HepG2 (cell line): ENCODE data around the gene HORMAD2. TPM values are rescaled to one million over a fixed set of nuclear protein-coding genes. Genes with fewer than 3 reads are reported as not detected.

Experiments used
- HNRNPL ChIP-seq: fragments of 200-400 bp; formaldehyde crosslinking; IDR thresholded peaks from 2 replicates; pipeline ENCODE4 v1.6.1; 2017; ENCODE audit warnings: mild to moderate bottlenecking, low read depth, low read length
- JUNB ChIP-seq: sonication (generic); formaldehyde crosslinking; IDR thresholded peaks from 2 replicates; pipeline ENCODE4 v1.8.0; 2022; ENCODE audit warnings: missing genetic modification reagents, mild to moderate bottlenecking, borderline replicate concordance
- MAFK ChIP-seq, 2 experiments: IDR thresholded peaks in 1 of 2; conservative IDR thresholded peaks in 1 of 2; 2 replicates each; pipeline ENCODE4 v1.6.1; 2011; ENCODE audit warnings: improper control_type of control experiment in 2 of 2, low read length in 2 of 2
- MEIS1 ChIP-seq: sonication (generic); formaldehyde crosslinking; IDR thresholded peaks from 2 replicates; pipeline ENCODE4 v1.9.0; 2021; ENCODE audit warnings: mild to moderate bottlenecking, missing genetic modification reagents, moderate library complexity, borderline replicate concordance
- MTA3 ChIP-seq: sonication (generic); formaldehyde crosslinking; IDR thresholded peaks from 2 replicates; pipeline ENCODE4 v1.4.0; 2020; ENCODE audit warnings: missing genetic modification reagents
- TRIM22 ChIP-seq: fragments of 450-650 bp; IDR thresholded peaks from 2 replicates; pipeline ENCODE4 v1.6.1; 2017
- XRCC5 ChIP-seq: fragments of 200-400 bp; formaldehyde crosslinking; optimal IDR thresholded peaks from 2 replicates; pipeline ENCODE3; 2017; ENCODE audit warnings: mild to moderate bottlenecking, low read length
- YEATS4 ChIP-seq: sonication (generic); formaldehyde crosslinking; IDR thresholded peaks from 2 replicates; pipeline ENCODE4 v1.4.0; 2020; ENCODE audit warnings: missing genetic modification reagents, borderline replicate concordance
- ZBTB3 ChIP-seq: sonication (generic); formaldehyde crosslinking; IDR thresholded peaks from 2 replicates; pipeline ENCODE4 v1.4.0; 2020; ENCODE audit warnings: low read depth, mild to moderate bottlenecking, moderate library complexity, missing genetic modification reagents, borderline replicate concordance
- ZMYM4 ChIP-seq: sonication (generic); formaldehyde crosslinking; IDR thresholded peaks from 2 replicates; pipeline ENCODE4 v1.8.1; 2023; ENCODE audit warnings: mild to moderate bottlenecking, missing genetic modification reagents
- ZNF205 ChIP-seq: IDR thresholded peaks from 2 replicates; pipeline ENCODE4 v1.6.1; 2018; ENCODE audit warnings: missing biosample characterization, missing genetic modification reagents
- ZNF333 ChIP-seq: sonication (generic); formaldehyde crosslinking; IDR thresholded peaks from 2 replicates; pipeline ENCODE4 v1.4.0; 2020; ENCODE audit warnings: mild to moderate bottlenecking, missing genetic modification reagents, borderline replicate concordance
- ZNF383 ChIP-seq: sonication (generic); formaldehyde crosslinking; IDR thresholded peaks from 2 replicates; pipeline ENCODE4 v1.4.0; 2020; ENCODE audit warnings: missing genetic modification reagents, mild to moderate bottlenecking, borderline replicate concordance
- ZNF570 ChIP-seq: sonication (generic); formaldehyde crosslinking; IDR thresholded peaks from 2 replicates; pipeline ENCODE4 v1.4.0; 2020; ENCODE audit warnings: mild to moderate bottlenecking, missing genetic modification reagents, borderline replicate concordance
- ZSCAN20 ChIP-seq: sonication (generic); formaldehyde crosslinking; IDR thresholded peaks from 2 replicates; pipeline ENCODE4 v1.4.0; 2020; ENCODE audit warnings: missing genetic modification reagents, mild to moderate bottlenecking, borderline replicate concordance
- polyA plus RNA-seq, 8 experiments: library from polyadenylated mRNA; depleted of rRNA in 3 of 8; stranded (reverse) in 7 of 8; unstranded in 1 of 8; fragments of >200 nt; fragmentation: Illumina TruSeq in 4 of 8; extraction: Trizol in 4 of 8; gene quantifications; 2 replicates each; pipeline versions ENCODE4 v1.2.1 to v1.2.3, GENCODE V29; 2011 to 2016; ENCODE audit warnings: low read depth in 4 of 8, missing spikeins in 1 of 8, mixed read lengths in 1 of 8; ENCODE audit not compliant: insufficient read depth in 1 of 8
- total RNA-seq, 5 experiments: library from RNA; depleted of rRNA; stranded (reverse); fragments of >200 nt; fragmentation: Illumina TruSeq; extraction: Trizol; gene quantifications; 2 replicates each; pipeline ENCODE4 v1.2.3, GENCODE V29; 2016; ENCODE audit warnings: low read depth in 1 of 5
- TF ChIP-seq, protein P1 (sequence below): sonication (generic); formaldehyde crosslinking; IDR thresholded peaks from 2 replicates; pipeline ENCODE4 v1.5.1; 2020; ENCODE audit warnings: mild to moderate bottlenecking, missing genetic modification reagents, moderate library complexity
- TF ChIP-seq, protein P2 (sequence below), 2 experiments: sonication (generic) in 1 of 2; formaldehyde crosslinking in 1 of 2; IDR thresholded peaks; 2 replicates each; pipeline versions ENCODE4 v1.4.0 to v1.6.1; 2016 to 2020; ENCODE audit warnings: borderline replicate concordance in 1 of 2, low read depth in 1 of 2, mild to moderate bottlenecking in 1 of 2, missing genetic modification reagents in 1 of 2

Gene HORMAD2
- total and polyA plus RNA-seq, 2 of the 13 experiments (the other 11 are each of a cell fraction or from before 2014, with no cell fraction given): not detected

GRCh38 chr22:30210235-30210909, 130.1 kb downstream of the HORMAD2 start (continued):
- TF ChIP-seq, protein P1, sequence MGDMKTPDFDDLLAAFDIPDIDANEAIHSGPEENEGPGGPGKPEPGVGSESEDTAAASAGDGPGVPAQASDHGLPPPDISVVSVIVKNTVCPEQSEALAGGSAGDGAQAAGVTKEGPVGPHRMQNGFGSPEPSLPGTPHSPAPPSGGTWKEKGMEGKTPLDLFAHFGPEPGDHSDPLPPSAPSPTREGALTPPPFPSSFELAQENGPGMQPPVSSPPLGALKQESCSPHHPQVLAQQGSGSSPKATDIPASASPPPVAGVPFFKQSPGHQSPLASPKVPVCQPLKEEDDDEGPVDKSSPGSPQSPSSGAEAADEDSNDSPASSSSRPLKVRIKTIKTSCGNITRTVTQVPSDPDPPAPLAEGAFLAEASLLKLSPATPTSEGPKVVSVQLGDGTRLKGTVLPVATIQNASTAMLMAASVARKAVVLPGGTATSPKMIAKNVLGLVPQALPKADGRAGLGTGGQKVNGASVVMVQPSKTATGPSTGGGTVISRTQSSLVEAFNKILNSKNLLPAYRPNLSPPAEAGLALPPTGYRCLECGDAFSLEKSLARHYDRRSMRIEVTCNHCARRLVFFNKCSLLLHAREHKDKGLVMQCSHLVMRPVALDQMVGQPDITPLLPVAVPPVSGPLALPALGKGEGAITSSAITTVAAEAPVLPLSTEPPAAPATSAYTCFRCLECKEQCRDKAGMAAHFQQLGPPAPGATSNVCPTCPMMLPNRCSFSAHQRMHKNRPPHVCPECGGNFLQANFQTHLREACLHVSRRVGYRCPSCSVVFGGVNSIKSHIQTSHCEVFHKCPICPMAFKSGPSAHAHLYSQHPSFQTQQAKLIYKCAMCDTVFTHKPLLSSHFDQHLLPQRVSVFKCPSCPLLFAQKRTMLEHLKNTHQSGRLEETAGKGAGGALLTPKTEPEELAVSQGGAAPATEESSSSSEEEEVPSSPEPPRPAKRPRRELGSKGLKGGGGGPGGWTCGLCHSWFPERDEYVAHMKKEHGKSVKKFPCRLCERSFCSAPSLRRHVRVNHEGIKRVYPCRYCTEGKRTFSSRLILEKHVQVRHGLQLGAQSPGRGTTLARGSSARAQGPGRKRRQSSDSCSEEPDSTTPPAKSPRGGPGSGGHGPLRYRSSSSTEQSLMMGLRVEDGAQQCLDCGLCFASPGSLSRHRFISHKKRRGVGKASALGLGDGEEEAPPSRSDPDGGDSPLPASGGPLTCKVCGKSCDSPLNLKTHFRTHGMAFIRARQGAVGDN (CRISPR knock-in tag): peak; percentile 84
- no peak for TF ChIP-seq MTA3 (CRISPR knock-in tag)
- TF ChIP-seq YEATS4: no peak
- no peak for TF ChIP-seq ZMYM4
- TF ChIP-seq JUNB: no peak
- peak; percentile 84 for TF ChIP-seq HNRNPL
- no peak for TF ChIP-seq ZNF205 (CRISPR knock-in tag)
- TF ChIP-seq ZNF570 (CRISPR knock-in tag): no peak
- no peak for TF ChIP-seq ZSCAN20 (CRISPR knock-in tag)
- no peak for TF ChIP-seq ZBTB3
- TF ChIP-seq XRCC5: peak; percentile 93
- TF ChIP-seq MEIS1: no peak
- TF ChIP-seq TRIM22: no peak
- no peak for TF ChIP-seq MAFK (conservative IDR thresholded peaks at IDR 0.05 in 1 of 2, IDR thresholded peaks at IDR 0.05 in 1 of 2; ENCODE audit: low read length in 2 of 2)
- TF ChIP-seq ZNF383 (CRISPR knock-in tag): no peak
- TF ChIP-seq, protein P2, sequence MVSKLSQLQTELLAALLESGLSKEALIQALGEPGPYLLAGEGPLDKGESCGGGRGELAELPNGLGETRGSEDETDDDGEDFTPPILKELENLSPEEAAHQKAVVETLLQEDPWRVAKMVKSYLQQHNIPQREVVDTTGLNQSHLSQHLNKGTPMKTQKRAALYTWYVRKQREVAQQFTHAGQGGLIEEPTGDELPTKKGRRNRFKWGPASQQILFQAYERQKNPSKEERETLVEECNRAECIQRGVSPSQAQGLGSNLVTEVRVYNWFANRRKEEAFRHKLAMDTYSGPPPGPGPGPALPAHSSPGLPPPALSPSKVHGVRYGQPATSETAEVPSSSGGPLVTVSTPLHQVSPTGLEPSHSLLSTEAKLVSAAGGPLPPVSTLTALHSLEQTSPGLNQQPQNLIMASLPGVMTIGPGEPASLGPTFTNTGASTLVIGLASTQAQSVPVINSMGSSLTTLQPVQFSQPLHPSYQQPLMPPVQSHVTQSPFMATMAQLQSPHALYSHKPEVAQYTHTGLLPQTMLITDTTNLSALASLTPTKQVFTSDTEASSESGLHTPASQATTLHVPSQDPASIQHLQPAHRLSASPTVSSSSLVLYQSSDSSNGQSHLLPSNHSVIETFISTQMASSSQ (IDR thresholded peaks at IDR 0.05; ENCODE audit: low read depth): no peak
- TF ChIP-seq, protein P2 (CRISPR knock-in tag; IDR thresholded peaks at IDR 0.05; ENCODE audit: borderline replicate concordance): no peak
- TF ChIP-seq ZNF333: no peak
